ENCODE measurements around the gene MAP3K2.

MAP3K2 gene

DNA sequence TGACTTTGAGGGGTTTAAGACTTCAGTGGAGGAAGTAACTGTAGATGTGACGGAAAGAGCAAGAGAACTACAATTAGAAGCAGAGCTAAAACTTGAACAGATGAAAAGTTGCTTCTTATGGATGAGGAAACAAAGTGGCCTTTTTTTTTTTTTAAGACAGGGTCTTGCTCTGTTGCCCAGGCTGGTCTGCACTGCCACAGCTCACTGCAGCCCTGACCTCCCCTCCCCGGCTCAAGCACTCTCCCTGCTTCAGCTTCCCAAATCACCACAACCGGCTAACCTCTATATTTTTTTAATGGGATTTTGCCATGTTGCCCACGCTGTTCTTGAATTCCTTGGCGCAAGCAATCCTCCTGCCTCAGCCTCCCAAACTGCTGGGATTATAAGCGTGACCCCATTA lies 3.2 kb downstream of the MAP3K2 start:
- no peak for DNase-seq (ENCODE audit: low spot score)
- TF ChIP-seq, protein P1, sequence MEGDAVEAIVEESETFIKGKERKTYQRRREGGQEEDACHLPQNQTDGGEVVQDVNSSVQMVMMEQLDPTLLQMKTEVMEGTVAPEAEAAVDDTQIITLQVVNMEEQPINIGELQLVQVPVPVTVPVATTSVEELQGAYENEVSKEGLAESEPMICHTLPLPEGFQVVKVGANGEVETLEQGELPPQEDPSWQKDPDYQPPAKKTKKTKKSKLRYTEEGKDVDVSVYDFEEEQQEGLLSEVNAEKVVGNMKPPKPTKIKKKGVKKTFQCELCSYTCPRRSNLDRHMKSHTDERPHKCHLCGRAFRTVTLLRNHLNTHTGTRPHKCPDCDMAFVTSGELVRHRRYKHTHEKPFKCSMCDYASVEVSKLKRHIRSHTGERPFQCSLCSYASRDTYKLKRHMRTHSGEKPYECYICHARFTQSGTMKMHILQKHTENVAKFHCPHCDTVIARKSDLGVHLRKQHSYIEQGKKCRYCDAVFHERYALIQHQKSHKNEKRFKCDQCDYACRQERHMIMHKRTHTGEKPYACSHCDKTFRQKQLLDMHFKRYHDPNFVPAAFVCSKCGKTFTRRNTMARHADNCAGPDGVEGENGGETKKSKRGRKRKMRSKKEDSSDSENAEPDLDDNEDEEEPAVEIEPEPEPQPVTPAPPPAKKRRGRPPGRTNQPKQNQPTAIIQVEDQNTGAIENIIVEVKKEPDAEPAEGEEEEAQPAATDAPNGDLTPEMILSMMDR (IDR thresholded peaks at IDR 0.05; ENCODE audit: extremely low read depth, missing control alignments) = no peak

DNA sequence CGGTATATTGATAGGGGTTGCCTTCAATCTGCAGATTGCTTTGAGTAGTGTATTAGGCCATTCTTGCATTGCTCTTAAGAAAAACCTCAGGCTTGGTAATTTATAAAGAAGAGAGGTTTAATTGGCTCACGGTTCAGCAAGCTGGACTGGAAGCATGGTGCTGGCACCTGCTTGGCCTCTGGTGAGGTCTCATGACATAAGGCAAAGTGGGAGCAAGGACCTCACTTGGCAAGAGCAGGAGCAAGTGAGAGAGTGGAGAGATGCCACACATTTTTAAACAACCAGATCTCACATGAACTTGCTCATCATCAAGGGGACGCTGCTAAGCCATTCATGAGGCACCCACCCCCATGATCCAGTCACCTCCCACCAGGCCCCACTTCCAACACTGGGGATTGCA lies 4.9 kb downstream of the MAP3K2 start:
- no peak for DNase-seq (ENCODE audit: low spot score)
- TF ChIP-seq, protein P1 (IDR thresholded peaks at IDR 0.05; ENCODE audit: extremely low read depth, missing control alignments) = no peak

DNA sequence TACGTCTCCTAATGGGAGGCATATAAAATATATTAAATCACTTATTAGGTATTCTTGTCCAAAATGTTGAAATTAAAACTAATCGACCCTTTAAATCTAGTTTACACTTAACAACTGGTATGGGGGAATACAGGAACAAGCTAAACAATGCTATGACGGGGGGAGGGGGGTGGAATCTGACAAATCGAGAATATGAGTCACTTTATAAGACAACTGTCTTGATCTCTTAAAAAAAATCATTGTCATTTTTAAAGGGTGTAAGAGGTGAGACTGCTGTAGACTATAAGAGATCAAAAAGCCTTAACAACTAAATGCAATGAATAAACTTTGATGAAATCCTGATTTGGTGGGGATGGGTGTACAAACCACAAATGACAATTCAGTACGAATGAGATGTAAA lies 6.0 kb downstream of the MAP3K2 start:
- TF ChIP-seq, protein P1 (IDR thresholded peaks at IDR 0.05; ENCODE audit: extremely low read depth, missing control alignments) = no peak

DNA sequence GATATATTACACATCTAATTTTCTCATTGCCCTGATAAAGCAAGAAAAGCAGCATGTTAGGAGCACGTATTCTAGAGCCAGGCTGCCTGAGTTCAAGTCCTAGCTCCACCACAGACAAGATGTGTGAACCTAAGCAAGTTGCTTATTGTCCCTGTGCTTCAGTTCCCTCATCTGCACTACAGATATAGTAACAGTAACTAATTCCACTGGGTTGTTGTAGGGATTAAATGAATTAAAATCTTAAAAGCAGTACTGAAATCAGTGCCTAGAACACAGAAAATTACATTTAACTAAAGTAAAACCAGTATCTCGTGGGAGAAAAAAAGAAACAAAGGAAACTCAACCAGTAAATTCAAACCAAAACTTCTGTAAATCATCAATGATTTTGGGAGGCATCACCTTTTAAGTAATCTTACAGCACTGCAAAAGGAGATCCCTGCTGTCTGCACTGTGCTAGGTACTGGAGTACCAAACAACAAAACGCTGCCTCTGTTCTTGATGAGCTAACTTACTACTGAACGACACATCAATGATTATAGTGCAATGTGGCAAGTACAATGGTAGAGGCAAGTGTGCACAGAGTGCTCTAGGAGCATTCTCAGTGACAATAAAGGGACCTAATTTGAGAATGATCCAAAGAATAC lies 7.9 kb downstream of the MAP3K2 start:
- TF ChIP-seq, protein P1 (IDR thresholded peaks at IDR 0.05; ENCODE audit: extremely low read depth, missing control alignments) = no peak
- DNase-seq (ENCODE audit: low spot score) = no peak

More for the DNA sequence above, 6.0 kb downstream of the MAP3K2 start:
- DNase-seq (ENCODE audit: low spot score) = no peak

DNA sequence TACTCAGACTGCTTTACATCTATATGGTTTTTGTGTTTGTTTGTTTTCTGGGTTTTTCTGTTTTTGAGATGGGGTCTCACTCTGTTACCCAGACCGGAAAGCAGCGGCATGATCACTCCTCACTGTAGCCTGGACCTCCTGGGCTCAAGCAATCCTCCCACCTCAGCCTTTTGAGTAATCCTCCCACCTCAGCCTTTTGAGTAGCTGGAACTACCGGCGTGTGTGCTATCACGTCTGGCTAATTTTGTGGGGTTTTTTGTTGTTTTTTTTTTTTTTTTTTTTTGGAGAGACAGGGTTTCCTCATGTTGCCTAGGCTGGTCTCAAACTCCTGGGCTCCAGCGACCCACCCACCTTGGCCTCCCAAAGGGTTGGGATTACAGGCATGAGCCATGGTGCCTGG lies 9.1 kb downstream of the MAP3K2 start:
- TF ChIP-seq, protein P1 (IDR thresholded peaks at IDR 0.05; ENCODE audit: extremely low read depth, missing control alignments) = no peak

DNA sequence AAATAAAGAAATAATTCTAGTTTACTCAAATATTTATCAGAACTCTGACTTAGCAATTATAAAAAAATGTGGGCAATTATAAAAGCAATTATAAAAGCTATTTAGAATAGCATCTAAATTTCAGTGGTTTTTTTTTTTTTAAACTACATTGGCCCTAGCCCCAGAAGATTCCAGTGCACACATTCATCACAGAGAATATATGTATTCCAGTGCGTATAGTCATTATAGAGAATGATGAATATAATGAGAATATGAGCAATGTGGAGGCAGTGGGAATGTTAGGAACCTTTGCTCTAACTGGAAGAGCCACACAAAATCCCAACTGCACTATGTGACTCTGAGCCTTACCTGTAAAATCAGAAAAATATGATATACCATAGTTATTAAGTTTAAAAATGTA lies 10.5 kb downstream of the MAP3K2 start:
- TF ChIP-seq, protein P1 (IDR thresholded peaks at IDR 0.05; ENCODE audit: extremely low read depth, missing control alignments) = no peak
- no peak for DNase-seq (ENCODE audit: low spot score)

More for the DNA sequence above, 9.1 kb downstream of the MAP3K2 start:
- no peak for DNase-seq (ENCODE audit: low spot score)

DNA sequence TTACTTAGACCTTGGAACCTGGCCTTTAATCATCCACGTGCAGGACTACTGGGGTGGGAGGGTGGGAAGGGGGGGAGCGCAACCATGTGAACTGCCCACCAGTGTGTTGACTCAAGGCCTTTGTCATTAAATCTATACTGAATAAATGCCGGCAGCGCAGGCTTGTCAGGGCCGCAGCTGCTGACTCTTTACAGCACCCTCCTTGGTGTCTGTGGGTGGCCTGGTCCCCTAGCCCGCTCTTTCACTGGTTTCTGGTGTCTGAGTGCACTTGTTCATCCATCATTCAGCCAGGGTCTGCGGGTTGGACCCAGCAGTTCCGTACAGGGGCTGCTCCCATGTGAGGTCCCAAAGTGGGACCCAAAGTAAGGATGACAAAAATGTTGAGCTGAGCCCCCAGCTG lies 11.5 kb downstream of the MAP3K2 start:
- TF ChIP-seq, protein P1 (IDR thresholded peaks at IDR 0.05; ENCODE audit: extremely low read depth, missing control alignments) = no peak
- no peak for DNase-seq (ENCODE audit: low spot score)
